Stomach (tissue), 4 donors: ENCODE data around the gene MCCC2.

ENCODE experiments used
- CTCF ChIP-seq, 7 experiments: fragments of 450-650 bp in 4 of 7; fragments of 200-600 bp in 3 of 7; sonication (generic) in 3 of 7; IDR thresholded peaks; one replicate each; pipeline ENCODE4 v1.5.1; 2016 to 2019; ENCODE audit warnings: antibody characterized with exemption in 7 of 7, control low read depth in 2 of 7, mild to moderate bottlenecking in 1 of 7
- EP300 ChIP-seq: sonication (generic); formaldehyde crosslinking; IDR thresholded peaks from one replicate; pipeline ENCODE4 v1.6.1; 2017; ENCODE audit warnings: antibody characterized with exemption
- POLR2AphosphoS5 ChIP-seq, 3 donors: sonication (generic); formaldehyde crosslinking; IDR thresholded peaks; one replicate each; pipeline ENCODE4 v1.6.1; 2016; ENCODE audit warnings: antibody characterized with exemption in 3 of 3

DNA sequence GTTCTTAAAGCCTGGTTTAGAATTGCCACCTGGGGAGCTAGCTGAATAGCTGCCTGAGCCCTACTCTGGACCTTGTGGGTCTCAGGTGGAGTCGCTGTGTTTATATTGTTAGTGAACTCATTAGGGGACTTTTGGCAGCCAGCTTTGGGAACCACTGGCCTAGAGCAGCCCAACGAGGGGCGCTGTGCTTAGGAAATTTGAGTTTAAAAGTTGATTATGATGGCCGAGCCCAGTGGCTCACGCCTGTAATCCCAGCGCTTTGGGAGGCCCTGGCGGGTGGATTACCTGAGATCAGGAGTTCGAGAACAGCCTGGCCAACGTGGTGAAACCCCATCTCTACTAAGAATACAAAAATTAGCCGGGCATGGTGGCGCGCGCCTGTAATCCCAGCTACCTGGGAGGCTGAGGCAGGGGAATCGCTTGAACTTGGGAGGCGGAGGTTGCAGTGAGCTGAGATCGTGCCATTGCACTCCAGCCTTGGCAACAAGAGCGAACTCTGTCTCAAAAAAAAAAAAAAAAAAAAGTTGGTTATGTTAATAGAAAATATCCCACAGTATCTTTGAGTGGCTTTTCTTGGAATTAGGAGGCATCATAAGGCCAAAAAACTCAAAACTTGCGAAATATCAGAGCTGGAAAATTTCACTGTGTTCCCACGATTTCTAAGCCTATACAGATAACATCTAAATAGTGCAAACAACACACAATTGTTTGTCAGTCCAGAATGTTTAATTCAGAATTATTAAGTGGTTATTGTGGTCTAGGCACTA is 809 bp downstream of the MCCC2 start:
- TF ChIP-seq POLR2AphosphoS5 (IDR thresholded peaks at IDR 0.05) (no peak), CTCF (IDR thresholded peaks at IDR 0.05) (no peak), EP300 (no peak)
